Liver (tissue), 9 donors: Measurements from ENCODE around the gene RPS14. TPM values are rescaled to one million over a fixed set of nuclear protein-coding genes. Genes with fewer than 3 reads are reported as not detected.

Source experiments
- DNase-seq: peaks from one replicate; pipeline ENCODE4 v3.0.0-alpha.2; 2017; ENCODE audit warnings: low spot score
- H3K27ac ChIP-seq, 2 donors: one replicate each; pipeline ENCODE4 v1.7.0; 2013; ENCODE audit warnings: inconsistent platforms in 2 of 2, low read length in 2 of 2, control low read depth in 1 of 2, low read depth in 1 of 2, mild to moderate bottlenecking in 1 of 2
- H3K27me3 ChIP-seq, 4 donors: one replicate each; pipeline versions ENCODE4 v1.6.1 to v1.7.0; 2013; ENCODE audit warnings: low read length in 3 of 4, inconsistent platforms in 1 of 4, mild to moderate bottlenecking in 1 of 4, moderate library complexity in 1 of 4; ENCODE audit not compliant: control insufficient read depth in 4 of 4, insufficient read depth in 4 of 4
- H3K36me3 ChIP-seq, 4 donors: one replicate each; pipeline versions ENCODE4 v1.6.1 to v1.7.0; 2013; ENCODE audit warnings: low read length in 3 of 4, mild to moderate bottlenecking in 3 of 4, low read depth in 1 of 4, moderate library complexity in 1 of 4; ENCODE audit not compliant: control insufficient read depth in 4 of 4, insufficient read depth in 3 of 4
- H3K4me1 ChIP-seq, 4 donors: one replicate each; pipeline versions ENCODE4 v1.6.1 to v1.7.0; 2013; ENCODE audit warnings: low read length in 3 of 4, mild to moderate bottlenecking in 3 of 4, moderate library complexity in 1 of 4; ENCODE audit not compliant: control insufficient read depth in 4 of 4, insufficient read depth in 4 of 4
- H3K4me3 ChIP-seq, 3 donors: one replicate each; pipeline versions ENCODE4 v1.6.1 to v1.7.0; 2013; ENCODE audit warnings: low read length in 3 of 3, control low read depth in 1 of 3, low read depth in 1 of 3, mild to moderate bottlenecking in 1 of 3
- H3K9ac ChIP-seq, 2 donors: one replicate each; pipeline ENCODE4 v1.7.0; 2013; ENCODE audit warnings: low read length in 2 of 2, mild to moderate bottlenecking in 2 of 2, moderate library complexity in 2 of 2, control low read depth in 1 of 2, low read depth in 1 of 2
- H3K9me3 ChIP-seq, 4 donors: one replicate each; pipeline versions ENCODE4 v1.6.1 to v1.7.0; 2013; ENCODE audit warnings: low read length in 3 of 4; ENCODE audit not compliant: control insufficient read depth in 4 of 4
- EGR1 ChIP-seq, 2 donors: IDR thresholded peaks; 2 replicates each; pipeline ENCODE4 v1.6.1; 2016 to 2018; ENCODE audit warnings: antibody characterized with exemption in 2 of 2, low read depth in 2 of 2
- FOXA1 ChIP-seq: IDR thresholded peaks from 2 replicates; pipeline ENCODE4 v1.6.1; 2016; ENCODE audit warnings: antibody characterized with exemption
- FOXA2 ChIP-seq: IDR thresholded peaks from 2 replicates; pipeline ENCODE4 v1.6.1; 2016; ENCODE audit warnings: antibody characterized with exemption
- GABPA ChIP-seq, 2 donors: IDR thresholded peaks in 1 of 2; conservative IDR thresholded peaks in 1 of 2; 2 replicates each; pipeline ENCODE4 v1.6.1; 2016; ENCODE audit warnings: antibody characterized with exemption in 2 of 2, mild to moderate bottlenecking in 1 of 2, moderate library complexity in 1 of 2
- HNF4G ChIP-seq: IDR thresholded peaks from 2 replicates; pipeline ENCODE4 v1.6.1; 2016; ENCODE audit warnings: antibody characterized with exemption
- JUND ChIP-seq, 2 donors: IDR thresholded peaks; 2 replicates each; pipeline ENCODE4 v1.6.1; 2016; ENCODE audit warnings: antibody characterized with exemption in 2 of 2
- NR2F2 ChIP-seq: IDR thresholded peaks from 2 replicates; pipeline ENCODE4 v1.6.1; 2016; ENCODE audit warnings: antibody characterized with exemption
- RAD21 ChIP-seq, 2 donors: IDR thresholded peaks; 2 replicates each; pipeline ENCODE4 v1.6.1; 2016; ENCODE audit warnings: antibody characterized with exemption in 2 of 2, mild to moderate bottlenecking in 2 of 2
- RXRA ChIP-seq, 2 donors: IDR thresholded peaks; 2 replicates each; pipeline ENCODE4 v1.6.1; 2017 to 2018; ENCODE audit warnings: antibody characterized with exemption in 2 of 2, mild to moderate bottlenecking in 1 of 2
- SP1 ChIP-seq: IDR thresholded peaks from 2 replicates; pipeline ENCODE4 v1.6.1; 2018; ENCODE audit warnings: antibody characterized with exemption, mild to moderate bottlenecking
- TAF1 ChIP-seq: conservative IDR thresholded peaks from 2 replicates; pipeline ENCODE4 v1.6.1; 2016; ENCODE audit warnings: antibody characterized with exemption, mild to moderate bottlenecking
- YY1 ChIP-seq: IDR thresholded peaks from 2 replicates; pipeline ENCODE4 v1.6.1; 2016; ENCODE audit warnings: antibody characterized with exemption, mild to moderate bottlenecking
- WGBS: extraction: QIAGEN DNeasy Blood & Tissue Kit; methylation state at CpG from one replicate; pipeline ENCODE4 v1.1.7; 2013; 5-methylcytosine and 5-hydroxymethylcytosine counted together
- polyA plus RNA-seq, 2 donors: library from polyadenylated mRNA; stranded (reverse) in 1 of 2; unstranded in 1 of 2; fragments of 200-250 nt in 1 of 2; fragments of >200 nt in 1 of 2; fragmentation: Nextera tagmentation in 1 of 2; extraction: Ambion mirVana in 1 of 2; gene quantifications; one replicate each; pipeline versions ENCODE4 v1.2.1 to v1.2.3, GENCODE V29; 2013 to 2015
- total RNA-seq, 2 donors: library from RNA; depleted of rRNA; stranded (reverse); fragments of >200 nt; gene quantifications; one replicate each; pipeline ENCODE4 v1.2.3, GENCODE V29; 2014
- TF ChIP-seq, protein P1 (sequence below): fragments of 150-350 bp; IDR thresholded peaks from 2 replicates; pipeline ENCODE4 v1.5.1; 2017; ENCODE audit warnings: improper control_type of control experiment, low read depth, low read length; ENCODE audit not compliant: missing input control
- TF ChIP-seq, protein P2 (sequence below): IDR thresholded peaks from 2 replicates; pipeline ENCODE4 v1.6.1; 2016; ENCODE audit warnings: antibody characterized with exemption
- TF ChIP-seq, protein P3 (sequence below): IDR thresholded peaks from 2 replicates; pipeline ENCODE4 v1.6.1; 2016; ENCODE audit warnings: antibody characterized with exemption, mild to moderate bottlenecking
- TF ChIP-seq, protein P4 (sequence below): IDR thresholded peaks from 2 replicates; pipeline ENCODE4 v1.6.1; 2016; ENCODE audit warnings: antibody characterized with exemption
- TF ChIP-seq, protein P5 (sequence below): IDR thresholded peaks from 2 replicates; pipeline ENCODE4 v1.6.1; 2016; ENCODE audit warnings: antibody characterized with exemption
- donor health status: healthy.
- donor health status: healthy.
- donor health status: healthy.
- donor health status: healthy.
- donor health status: healthy.

Gene RPS14
- total and polyA plus RNA-seq, 4 donors = 609 to 956 (median 885) TPM

DNA sequence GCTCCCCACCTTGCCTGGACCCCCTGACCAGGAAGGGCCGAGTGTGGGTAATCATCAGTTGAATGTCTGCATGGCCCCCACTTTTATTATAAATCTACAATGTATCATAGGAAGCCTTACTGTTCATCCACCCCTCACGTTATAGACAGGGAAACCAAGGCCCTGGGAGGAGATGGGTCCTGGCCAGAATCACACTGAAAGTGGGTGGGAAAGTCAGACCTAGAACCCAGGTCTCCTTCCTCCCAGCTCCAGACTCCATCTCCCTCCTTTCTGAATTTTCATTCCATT lies 53.9 kb downstream of the RPS14 start:
- no peaks in the 10 kb centered on the region for H3K4me1 ChIP-seq
- no peak overlapping the region for H3K4me3 ChIP-seq
- no peak overlapping the region for H3K27ac ChIP-seq
- H3K9ac ChIP-seq = no peak overlapping the region
- DNase-seq = no peak
- peaks cover 15 to 69% (median 32%) of the 10 kb centered on the region in 4 donors for H3K36me3 ChIP-seq
- TF ChIP-seq, protein P1, sequence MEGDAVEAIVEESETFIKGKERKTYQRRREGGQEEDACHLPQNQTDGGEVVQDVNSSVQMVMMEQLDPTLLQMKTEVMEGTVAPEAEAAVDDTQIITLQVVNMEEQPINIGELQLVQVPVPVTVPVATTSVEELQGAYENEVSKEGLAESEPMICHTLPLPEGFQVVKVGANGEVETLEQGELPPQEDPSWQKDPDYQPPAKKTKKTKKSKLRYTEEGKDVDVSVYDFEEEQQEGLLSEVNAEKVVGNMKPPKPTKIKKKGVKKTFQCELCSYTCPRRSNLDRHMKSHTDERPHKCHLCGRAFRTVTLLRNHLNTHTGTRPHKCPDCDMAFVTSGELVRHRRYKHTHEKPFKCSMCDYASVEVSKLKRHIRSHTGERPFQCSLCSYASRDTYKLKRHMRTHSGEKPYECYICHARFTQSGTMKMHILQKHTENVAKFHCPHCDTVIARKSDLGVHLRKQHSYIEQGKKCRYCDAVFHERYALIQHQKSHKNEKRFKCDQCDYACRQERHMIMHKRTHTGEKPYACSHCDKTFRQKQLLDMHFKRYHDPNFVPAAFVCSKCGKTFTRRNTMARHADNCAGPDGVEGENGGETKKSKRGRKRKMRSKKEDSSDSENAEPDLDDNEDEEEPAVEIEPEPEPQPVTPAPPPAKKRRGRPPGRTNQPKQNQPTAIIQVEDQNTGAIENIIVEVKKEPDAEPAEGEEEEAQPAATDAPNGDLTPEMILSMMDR = no peak
- TF ChIP-seq FOXA1 = no peak
- no peak for TF ChIP-seq YY1
- TF ChIP-seq RXRA (IDR thresholded peaks at IDR 0.05) = no peak
- no peak for TF ChIP-seq SP1
- TF ChIP-seq, protein P2, sequence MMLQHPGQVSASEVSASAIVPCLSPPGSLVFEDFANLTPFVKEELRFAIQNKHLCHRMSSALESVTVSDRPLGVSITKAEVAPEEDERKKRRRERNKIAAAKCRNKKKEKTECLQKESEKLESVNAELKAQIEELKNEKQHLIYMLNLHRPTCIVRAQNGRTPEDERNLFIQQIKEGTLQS = no peak
- TF ChIP-seq EGR1 (IDR thresholded peaks at IDR 0.05; ENCODE audit: low read depth in 2 of 2) = no peak
- no peak for TF ChIP-seq NR2F2
- TF ChIP-seq, protein P3, sequence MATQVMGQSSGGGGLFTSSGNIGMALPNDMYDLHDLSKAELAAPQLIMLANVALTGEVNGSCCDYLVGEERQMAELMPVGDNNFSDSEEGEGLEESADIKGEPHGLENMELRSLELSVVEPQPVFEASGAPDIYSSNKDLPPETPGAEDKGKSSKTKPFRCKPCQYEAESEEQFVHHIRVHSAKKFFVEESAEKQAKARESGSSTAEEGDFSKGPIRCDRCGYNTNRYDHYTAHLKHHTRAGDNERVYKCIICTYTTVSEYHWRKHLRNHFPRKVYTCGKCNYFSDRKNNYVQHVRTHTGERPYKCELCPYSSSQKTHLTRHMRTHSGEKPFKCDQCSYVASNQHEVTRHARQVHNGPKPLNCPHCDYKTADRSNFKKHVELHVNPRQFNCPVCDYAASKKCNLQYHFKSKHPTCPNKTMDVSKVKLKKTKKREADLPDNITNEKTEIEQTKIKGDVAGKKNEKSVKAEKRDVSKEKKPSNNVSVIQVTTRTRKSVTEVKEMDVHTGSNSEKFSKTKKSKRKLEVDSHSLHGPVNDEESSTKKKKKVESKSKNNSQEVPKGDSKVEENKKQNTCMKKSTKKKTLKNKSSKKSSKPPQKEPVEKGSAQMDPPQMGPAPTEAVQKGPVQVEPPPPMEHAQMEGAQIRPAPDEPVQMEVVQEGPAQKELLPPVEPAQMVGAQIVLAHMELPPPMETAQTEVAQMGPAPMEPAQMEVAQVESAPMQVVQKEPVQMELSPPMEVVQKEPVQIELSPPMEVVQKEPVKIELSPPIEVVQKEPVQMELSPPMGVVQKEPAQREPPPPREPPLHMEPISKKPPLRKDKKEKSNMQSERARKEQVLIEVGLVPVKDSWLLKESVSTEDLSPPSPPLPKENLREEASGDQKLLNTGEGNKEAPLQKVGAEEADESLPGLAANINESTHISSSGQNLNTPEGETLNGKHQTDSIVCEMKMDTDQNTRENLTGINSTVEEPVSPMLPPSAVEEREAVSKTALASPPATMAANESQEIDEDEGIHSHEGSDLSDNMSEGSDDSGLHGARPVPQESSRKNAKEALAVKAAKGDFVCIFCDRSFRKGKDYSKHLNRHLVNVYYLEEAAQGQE = no peak
- no peak for TF ChIP-seq JUND (IDR thresholded peaks at IDR 0.05)
- no peak for TF ChIP-seq RAD21 (IDR thresholded peaks at IDR 0.05)
- TF ChIP-seq HNF4G = no peak
- TF ChIP-seq FOXA2 = no peak
- TF ChIP-seq, protein P4, sequence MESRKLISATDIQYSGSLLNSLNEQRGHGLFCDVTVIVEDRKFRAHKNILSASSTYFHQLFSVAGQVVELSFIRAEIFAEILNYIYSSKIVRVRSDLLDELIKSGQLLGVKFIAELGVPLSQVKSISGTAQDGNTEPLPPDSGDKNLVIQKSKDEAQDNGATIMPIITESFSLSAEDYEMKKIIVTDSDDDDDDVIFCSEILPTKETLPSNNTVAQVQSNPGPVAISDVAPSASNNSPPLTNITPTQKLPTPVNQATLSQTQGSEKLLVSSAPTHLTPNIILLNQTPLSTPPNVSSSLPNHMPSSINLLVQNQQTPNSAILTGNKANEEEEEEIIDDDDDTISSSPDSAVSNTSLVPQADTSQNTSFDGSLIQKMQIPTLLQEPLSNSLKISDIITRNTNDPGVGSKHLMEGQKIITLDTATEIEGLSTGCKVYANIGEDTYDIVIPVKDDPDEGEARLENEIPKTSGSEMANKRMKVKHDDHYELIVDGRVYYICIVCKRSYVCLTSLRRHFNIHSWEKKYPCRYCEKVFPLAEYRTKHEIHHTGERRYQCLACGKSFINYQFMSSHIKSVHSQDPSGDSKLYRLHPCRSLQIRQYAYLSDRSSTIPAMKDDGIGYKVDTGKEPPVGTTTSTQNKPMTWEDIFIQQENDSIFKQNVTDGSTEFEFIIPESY = no peak
- no peak for TF ChIP-seq TAF1
- TF ChIP-seq, protein P5, sequence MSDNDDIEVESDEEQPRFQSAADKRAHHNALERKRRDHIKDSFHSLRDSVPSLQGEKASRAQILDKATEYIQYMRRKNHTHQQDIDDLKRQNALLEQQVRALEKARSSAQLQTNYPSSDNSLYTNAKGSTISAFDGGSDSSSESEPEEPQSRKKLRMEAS = no peak
- TF ChIP-seq GABPA (IDR thresholded peaks at IDR 0.05 in 1 of 2, conservative IDR thresholded peaks at IDR 0.05 in 1 of 2) = no peak
- H3K27me3 ChIP-seq = no peaks in the 10 kb centered on the region
- no peaks in the 10 kb centered on the region for H3K9me3 ChIP-seq
- WGBS = 94% methylated on average over 2 of the region's 2 CpGs
